SJCRH30 (cell line): ENCODE data around the gene EFNA5. TPM values are rescaled to one million over a fixed set of nuclear protein-coding genes. Genes with fewer than 3 reads are reported as not detected.

Source experiments
- DNase-seq, 2 experiments: peaks; one replicate each; pipeline ENCODE4 v3.0.0-alpha.2; 2015 to 2020
- H3K27ac ChIP-seq: fragments of 250-450 bp; sonication (Bioruptor Pico); 2 replicates; pipeline ENCODE4 v1.5.1; 2020; ENCODE audit warnings: mild to moderate bottlenecking, moderate library complexity
- H3K27me3 ChIP-seq: fragments of 250-450 bp; sonication (Bioruptor Pico); 2 replicates; pipeline ENCODE4 v1.5.1; 2020; ENCODE audit warnings: mild to moderate bottlenecking, moderate library complexity
- H3K36me3 ChIP-seq: fragments of 250-450 bp; sonication (Bioruptor Pico); 2 replicates; pipeline ENCODE4 v1.5.1; 2020; ENCODE audit warnings: mild to moderate bottlenecking, moderate library complexity
- H3K4me1 ChIP-seq: fragments of 250-450 bp; sonication (Bioruptor Pico); 2 replicates; pipeline ENCODE4 v1.5.1; 2020; ENCODE audit warnings: mild to moderate bottlenecking, moderate library complexity
- H3K4me3 ChIP-seq: fragments of 250-450 bp; sonication (Bioruptor Pico); 2 replicates; pipeline ENCODE4 v1.5.1; 2020; ENCODE audit warnings: mild to moderate bottlenecking, moderate library complexity
- H3K9me3 ChIP-seq: fragments of 250-450 bp; sonication (Bioruptor Pico); replicated peaks from 2 replicates; pipeline ENCODE4 v1.5.1; 2020; ENCODE audit warnings: mild to moderate bottlenecking, moderate library complexity
- total RNA-seq: library from RNA; depleted of rRNA; stranded (reverse); fragments of >200 nt; shearing (Covaris generic); gene quantifications from 2 replicates; pipeline ENCODE4 v1.2.3, GENCODE V29; 2014

The EFNA5 gene
- total RNA-seq, 1 experiment from 2014 or later = 41.3 TPM

DNA sequence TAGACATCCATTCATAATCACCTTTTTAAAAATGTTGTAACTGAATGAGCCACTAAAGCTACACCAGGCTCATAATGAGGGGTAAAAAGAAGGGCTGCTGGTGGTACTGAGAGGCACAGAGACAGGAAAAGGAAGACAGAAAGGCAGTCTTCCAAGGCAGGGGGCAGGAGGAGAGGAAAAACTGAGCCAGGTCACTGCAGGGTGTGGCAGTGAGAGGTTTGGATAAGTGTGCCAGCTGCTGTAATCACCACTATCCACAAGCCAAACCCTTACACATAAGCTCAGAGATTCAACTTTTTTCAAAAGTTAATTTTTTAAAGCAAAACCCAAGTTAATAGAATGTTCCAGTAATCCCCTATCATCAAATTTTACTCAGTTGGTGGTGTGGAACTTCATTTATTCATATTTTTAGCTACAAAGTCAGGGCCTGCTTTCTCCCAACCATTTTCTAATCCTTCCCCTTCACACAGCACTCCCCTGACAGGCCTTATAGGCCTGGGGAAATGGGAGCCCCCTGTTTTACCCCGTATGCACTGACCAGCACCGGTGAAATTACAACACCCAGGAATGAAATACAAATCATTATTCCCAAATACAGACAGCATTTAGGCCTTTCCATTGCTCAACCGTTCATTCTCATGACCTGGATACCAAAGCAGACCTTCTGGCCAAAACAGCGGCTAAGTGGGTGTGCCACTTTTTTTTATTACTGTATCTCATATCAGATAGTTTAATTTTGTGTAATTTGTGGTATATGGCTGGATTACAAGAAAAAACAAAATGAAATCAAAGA is 76.3 kb downstream of the EFNA5 start:
- H3K4me1 ChIP-seq = peaks cover 30% of the 10 kb centered on the region
- no peaks in the 10 kb centered on the region for H3K36me3 ChIP-seq
- no peaks in the 10 kb centered on the region for H3K27me3 ChIP-seq
- H3K4me3 ChIP-seq = no peak overlapping the region
- peak overlapping the region; percentile 84 for H3K27ac ChIP-seq
- no peaks in the 10 kb centered on the region for H3K9me3 ChIP-seq
- peak; percentile 28 to 62 for DNase-seq

- no peaks in the 10 kb centered on the region for H3K36me3 ChIP-seq
- DNase-seq = peak; percentile 86 to 96
- H3K4me3 ChIP-seq = no peak overlapping the region; the same call in 1 of the 2 replicates
- H3K9me3 ChIP-seq = no peaks in the 10 kb centered on the region
- peaks cover 30% of the 10 kb centered on the region for H3K4me1 ChIP-seq
- H3K27me3 ChIP-seq = no peaks in the 10 kb centered on the region
- peak overlapping the region; percentile 84 for H3K27ac ChIP-seq
Measured at GRCh38 chr5:107593009-107593408, 77.7 kb downstream of the EFNA5 start.

DNA sequence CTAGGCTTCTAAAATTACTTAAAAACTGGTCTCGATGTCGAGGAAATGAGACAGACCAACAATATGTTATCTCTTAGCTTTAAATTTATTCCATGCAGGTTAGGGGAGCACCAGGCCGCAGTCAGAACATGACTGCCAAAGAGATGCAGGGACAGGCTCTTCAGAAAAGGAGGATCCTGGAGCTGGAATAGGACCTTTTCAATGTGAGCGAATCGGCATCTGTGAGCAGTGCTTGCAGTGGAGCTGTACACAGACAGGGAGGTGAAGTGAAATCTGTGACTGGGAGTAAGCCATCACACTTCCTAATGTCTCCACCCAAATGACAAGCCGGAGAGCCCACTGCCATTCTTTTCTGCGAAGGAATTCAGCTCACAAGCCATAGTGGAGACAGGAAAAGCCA is 78.2 kb downstream of the EFNA5 start:
- H3K27me3 ChIP-seq = no peaks in the 10 kb centered on the region
- peak; percentile 34 to 70 for DNase-seq
- H3K27ac ChIP-seq = peak overlapping the region; percentile 84
- H3K9me3 ChIP-seq = no peaks in the 10 kb centered on the region
- no peaks in the 10 kb centered on the region for H3K36me3 ChIP-seq
- H3K4me3 ChIP-seq = no peak overlapping the region
- H3K4me1 ChIP-seq = peaks cover 30% of the 10 kb centered on the region

- no peak overlapping the region for H3K27ac ChIP-seq
- no peaks in the 10 kb centered on the region for H3K9me3 ChIP-seq
- no peak for DNase-seq
- no peaks in the 10 kb centered on the region for H3K36me3 ChIP-seq
- H3K4me3 ChIP-seq = no peak overlapping the region
- H3K27me3 ChIP-seq = no peaks in the 10 kb centered on the region
- peaks cover 30% of the 10 kb centered on the region for H3K4me1 ChIP-seq
Measured at GRCh38 chr5:107590686-107591085, 80.1 kb downstream of the EFNA5 start.

DNA sequence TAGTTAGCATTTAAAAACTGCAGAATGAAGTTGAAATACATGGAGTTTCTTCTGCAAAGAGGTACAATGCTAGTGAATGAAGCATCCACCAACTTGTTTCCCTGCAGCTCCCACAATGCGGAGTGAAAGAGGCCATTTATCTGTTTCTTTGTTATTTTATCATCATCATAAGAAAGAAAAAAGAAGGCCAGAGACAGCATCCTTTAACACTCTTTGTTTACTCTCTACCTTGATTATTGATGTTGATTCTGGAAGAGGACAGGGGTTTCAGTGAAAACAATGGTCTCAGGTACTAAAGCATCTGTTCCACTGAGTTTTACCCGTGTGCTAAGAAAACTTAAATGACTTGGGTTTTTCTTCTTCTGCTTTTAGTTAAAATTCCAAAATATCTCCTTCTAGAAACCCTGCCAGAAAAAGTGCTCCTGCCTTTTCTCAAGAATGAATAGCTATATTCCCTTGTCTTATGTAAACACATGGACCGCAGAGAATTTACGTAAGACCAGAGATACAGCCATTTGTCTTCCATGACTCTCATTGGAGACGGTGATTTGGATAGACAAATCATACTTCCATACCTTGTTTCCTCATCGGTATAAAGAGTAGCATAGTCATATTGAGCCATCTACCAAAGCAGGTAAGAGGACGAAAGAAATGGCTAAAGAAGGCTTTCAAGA is 81.1 kb downstream of the EFNA5 start:
- Histone ChIP-seq H3K9me3 (no peaks in the 10 kb centered on the region), H3K27ac (no peak overlapping the region), H3K27me3 (no peaks in the 10 kb centered on the region), H3K4me3 (no peak overlapping the region), H3K4me1 (peaks cover 24% of the 10 kb centered on the region), H3K36me3 (no peaks in the 10 kb centered on the region; the same call in 1 of the 2 replicates)
- DNase-seq = no peak

DNA sequence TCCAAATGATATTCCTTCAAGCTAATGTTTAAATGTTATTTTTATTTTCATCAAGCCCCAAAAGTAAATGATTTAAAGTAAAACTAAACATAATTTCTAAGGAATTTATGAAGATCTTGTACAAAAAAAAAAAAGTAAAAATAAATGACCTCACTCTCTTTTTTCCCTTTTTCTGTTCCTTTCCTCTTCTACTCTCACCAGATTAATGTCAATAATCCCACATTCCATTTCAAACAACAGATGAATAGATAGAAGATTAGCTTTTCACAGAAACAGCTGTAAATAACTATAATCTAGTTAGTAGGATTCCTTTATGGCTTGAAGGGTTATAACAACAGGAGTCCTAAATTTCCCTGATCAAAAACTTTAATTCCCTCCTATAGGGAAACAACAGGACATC is 88.1 kb downstream of the EFNA5 start:
- DNase-seq = no peak
- Histone ChIP-seq H3K4me3 (no peak overlapping the region), H3K27me3 (no peaks in the 10 kb centered on the region), H3K36me3 (no peaks in the 10 kb centered on the region; the same call in 1 of the 2 replicates), H3K27ac (no peak overlapping the region), H3K4me1 (peaks cover 23% of the 10 kb centered on the region), H3K9me3 (no peaks in the 10 kb centered on the region)

DNA sequence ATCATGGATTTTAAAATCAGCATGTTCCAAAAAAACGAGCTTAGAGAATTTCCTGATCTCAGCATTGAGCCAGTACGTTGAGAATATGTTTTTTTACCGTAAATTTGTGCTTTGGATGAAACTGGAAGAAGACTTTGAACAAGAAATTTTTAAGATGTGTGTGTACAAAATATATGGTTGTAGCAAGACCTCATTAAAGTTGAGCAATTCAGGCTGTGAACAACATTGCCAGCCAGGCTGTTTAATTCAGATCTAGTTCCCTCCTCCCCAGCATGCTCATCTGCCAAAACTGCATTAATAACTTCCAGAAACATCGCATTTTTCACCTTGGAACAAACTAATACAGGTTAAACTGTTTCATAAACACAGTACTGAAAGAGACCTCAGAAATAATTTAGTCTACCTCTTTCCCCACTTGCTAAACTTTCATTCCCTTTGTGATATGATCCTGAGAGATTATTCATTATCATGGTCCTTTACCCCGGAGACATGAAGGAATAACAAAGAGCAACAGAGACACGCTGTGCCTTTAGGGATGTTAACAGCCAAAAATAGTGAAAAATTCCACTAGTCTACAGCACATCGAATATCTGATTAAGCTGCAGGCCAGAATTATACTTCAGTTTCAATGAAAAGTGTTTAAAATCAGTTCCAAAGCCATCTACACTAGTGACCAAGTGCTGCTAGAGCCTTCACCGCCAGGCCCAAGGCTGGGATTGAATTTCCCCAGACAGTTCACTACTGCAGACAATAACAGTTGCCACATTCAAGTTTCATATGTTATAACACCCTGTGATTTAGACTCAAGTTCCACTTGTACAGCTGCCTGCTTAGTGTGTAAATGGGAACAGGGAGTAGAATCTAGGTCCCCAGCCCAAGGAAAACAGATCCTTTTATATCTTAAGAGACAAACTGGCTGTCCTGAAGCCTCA is 89.6 kb downstream of the EFNA5 start:
- Histone ChIP-seq H3K4me3 (no peak overlapping the region), H3K4me1 (peaks cover 33% of the 10 kb centered on the region), H3K27me3 (no peaks in the 10 kb centered on the region), H3K36me3 (no peaks in the 10 kb centered on the region; the same call in 1 of the 2 replicates), H3K9me3 (no peaks in the 10 kb centered on the region), H3K27ac (peak overlapping the region; percentile 46)
- DNase-seq = peak; percentile 40 to 81

GRCh38 chr5:107578051-107578635 is 92.6 kb downstream of the EFNA5 start:
- Histone ChIP-seq H3K27me3 (no peaks in the 10 kb centered on the region), H3K4me3 (no peak overlapping the region), H3K4me1 (peaks cover 37% of the 10 kb centered on the region), H3K27ac (peak overlapping the region; percentile 43), H3K36me3 (no peaks in the 10 kb centered on the region), H3K9me3 (no peaks in the 10 kb centered on the region)
- DNase-seq = no peak

- Histone ChIP-seq H3K4me3 (no peak overlapping the region), H3K4me1 (peaks cover 38% of the 10 kb centered on the region), H3K27ac (peak overlapping the region; percentile 43), H3K36me3 (no peaks in the 10 kb centered on the region), H3K9me3 (no peaks in the 10 kb centered on the region), H3K27me3 (no peaks in the 10 kb centered on the region)
- peak in 1 of 2 experiments; percentile 56 for DNase-seq
Measured at GRCh38 chr5:107577394-107577950, 93.3 kb downstream of the EFNA5 start.

GRCh38 chr5:107576736-107577393 is 93.9 kb downstream of the EFNA5 start:
- H3K9me3 ChIP-seq = no peaks in the 10 kb centered on the region
- DNase-seq = no peak
- no peaks in the 10 kb centered on the region for H3K27me3 ChIP-seq
- no peak overlapping the region for H3K4me3 ChIP-seq
- peaks cover 36% of the 10 kb centered on the region for H3K4me1 ChIP-seq
- no peaks in the 10 kb centered on the region for H3K36me3 ChIP-seq
- H3K27ac ChIP-seq = peak overlapping the region; percentile 43

GRCh38 chr5:107576155-107576554 is 94.6 kb downstream of the EFNA5 start:
- Histone ChIP-seq H3K27ac (no peak overlapping the region), H3K4me3 (no peak overlapping the region), H3K36me3 (no peaks in the 10 kb centered on the region), H3K4me1 (peaks cover 36% of the 10 kb centered on the region), H3K27me3 (no peaks in the 10 kb centered on the region), H3K9me3 (no peaks in the 10 kb centered on the region)
- DNase-seq = no peak

DNA sequence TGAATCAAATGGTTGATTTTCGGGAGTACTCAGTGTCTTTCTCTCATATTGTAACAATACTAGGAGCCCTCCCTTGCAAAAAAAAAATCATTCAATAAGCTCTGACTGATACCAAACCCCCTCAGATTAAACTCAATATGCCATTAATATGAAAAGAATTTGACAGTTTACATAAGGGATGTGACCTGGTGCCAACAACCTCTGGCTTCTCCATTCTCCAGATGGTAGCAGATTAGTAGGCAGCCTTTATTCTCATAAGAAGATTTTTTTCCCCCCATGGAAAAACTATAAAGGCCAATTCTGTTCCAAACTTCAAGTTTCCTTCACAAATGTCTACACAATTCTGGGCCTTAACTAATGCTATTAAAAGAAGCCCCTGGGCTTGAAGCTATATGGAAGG is 96.5 kb downstream of the EFNA5 start:
- Histone ChIP-seq H3K36me3 (no peaks in the 10 kb centered on the region), H3K9me3 (no peaks in the 10 kb centered on the region), H3K27ac (no peak overlapping the region), H3K4me1 (peaks cover 43% of the 10 kb centered on the region), H3K4me3 (no peak overlapping the region), H3K27me3 (no peaks in the 10 kb centered on the region)
- no peak for DNase-seq

DNA sequence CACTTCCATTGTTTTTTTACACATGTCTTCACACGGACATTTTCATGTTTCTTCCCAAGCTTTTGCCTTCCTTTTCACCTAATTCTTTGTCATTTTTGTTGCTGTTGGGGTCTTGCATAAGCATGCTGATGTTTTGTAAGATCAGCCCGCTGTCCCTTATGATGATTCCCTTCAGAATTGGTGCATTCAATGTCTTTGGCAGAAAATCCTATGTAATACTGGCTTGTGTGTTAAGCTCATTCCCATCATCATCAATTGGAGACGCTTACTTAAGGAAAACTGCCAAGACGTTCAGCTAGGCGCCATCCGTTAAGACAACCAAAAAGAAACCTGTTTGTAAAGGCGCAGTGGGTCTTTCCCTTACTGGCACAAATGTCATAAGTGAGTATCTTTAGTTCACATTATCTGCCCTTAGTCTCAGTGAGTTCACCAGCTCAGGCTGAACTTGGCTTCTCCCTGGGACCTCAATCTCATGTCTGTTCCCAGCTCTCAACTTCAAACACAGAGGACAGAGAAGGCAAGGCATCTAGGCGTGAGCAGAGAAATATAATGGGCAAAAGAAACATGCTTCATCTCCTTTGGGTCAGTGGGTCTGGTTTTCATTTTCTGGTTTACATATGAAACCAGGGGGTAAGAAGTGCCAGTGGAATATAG is 97.9 kb downstream of the EFNA5 start:
- Histone ChIP-seq H3K36me3 (no peaks in the 10 kb centered on the region), H3K9me3 (no peaks in the 10 kb centered on the region), H3K4me3 (no peak overlapping the region; the same call in 1 of the 2 replicates), H3K27me3 (no peaks in the 10 kb centered on the region), H3K27ac (peak overlapping the region; percentile 76), H3K4me1 (peaks cover 53% of the 10 kb centered on the region)
- DNase-seq = no peak
